H1 (cell line): ENCODE data around the gene NMU. TPM values are rescaled to one million over a fixed set of nuclear protein-coding genes. Genes with fewer than 3 reads are reported as not detected.

ENCODE experiments used
- CTCF ChIA-PET: fragments of 300-600 bp; sonication (Branson Sonifier 250); formaldehyde crosslinking; loops from one replicate; lab custom pipeline; 2021; ENCODE audit not compliant: partially characterized antibody; lab: Charles Lee
- POLR2A ChIA-PET: fragments of 300-600 bp; sonication (Branson Sonifier 250); formaldehyde crosslinking; loops from one replicate; lab custom pipeline; 2021; ENCODE audit warnings: inconsistent platforms; ENCODE audit not compliant: partially characterized antibody; lab: Charles Lee
- DNase-seq, 2 experiments: peaks; one replicate each; pipeline versions ENCODE4 v3.0.0 to v3.0.0-alpha.2; 2010 to 2022; ENCODE audit warnings: low spot score in 2 of 2, low read depth in 1 of 2, mixed read lengths in 1 of 2
- FAIRE-seq: peaks from 2 replicates; lab custom pipeline; 2011; peaks lifted over from hg19 to GRCh38; lab: Jason Lieb, UNC
- H2AFZ ChIP-seq: 2 replicates; pipeline ENCODE4 v1.8.1; 2012; ENCODE audit warnings: low read length, inconsistent platforms
- H2AK5ac ChIP-seq: 2 replicates; pipeline ENCODE4 v1.6.1; 2013; ENCODE audit warnings: low read depth, low read length
- H2BK120ac ChIP-seq: replicated peaks from 2 replicates; pipeline ENCODE3; 2013; ENCODE audit warnings: low read depth, low read length, inconsistent platforms
- H2BK12ac ChIP-seq: 2 replicates; pipeline ENCODE4 v1.6.1; 2013; ENCODE audit warnings: low read depth, low read length
- H2BK15ac ChIP-seq: 2 replicates; pipeline ENCODE4 v1.6.1; 2013; ENCODE audit warnings: low read length
- H2BK20ac ChIP-seq: 2 replicates; pipeline ENCODE4 v1.6.1; 2013; ENCODE audit warnings: low read length
- H2BK5ac ChIP-seq: 2 replicates; pipeline ENCODE4 v1.6.1; 2013; ENCODE audit warnings: low read depth, low read length
- H3K14ac ChIP-seq: 2 replicates; pipeline ENCODE4 v1.6.1; 2013; ENCODE audit warnings: inconsistent platforms; ENCODE audit not compliant: insufficient read length
- H3K18ac ChIP-seq: 2 replicates; pipeline ENCODE4 v1.6.1; 2013; ENCODE audit warnings: low read length; ENCODE audit errors: extremely low read depth
- H3K23ac ChIP-seq: 2 replicates; pipeline ENCODE4 v1.6.1; 2013; ENCODE audit warnings: inconsistent platforms; ENCODE audit not compliant: insufficient read length
- H3K23me2 ChIP-seq: 2 replicates; pipeline ENCODE4 v1.6.1; 2013; ENCODE audit warnings: low read depth, low read length
- H3K27ac ChIP-seq: 2 replicates; pipeline ENCODE4 v1.6.1; 2011; ENCODE audit warnings: low read depth, low read length, inconsistent platforms
- H3K27me3 ChIP-seq, 4 experiments: replicated peaks in 1 of 4; 1 replicate in 1 of 4; 2 replicates in 3 of 4; pipeline versions ENCODE4 v1.6.1 to v1.8.1; 2011 to 2013; ENCODE audit warnings: low read length in 3 of 4, mild to moderate bottlenecking in 3 of 4, inconsistent platforms in 2 of 4, mixed read lengths in 2 of 4, moderate library complexity in 1 of 4; ENCODE audit not compliant: control insufficient read depth in 3 of 4, insufficient read depth in 3 of 4; ENCODE audit errors: extremely low read depth in 1 of 4
- H3K36me3 ChIP-seq, 4 experiments: 2 replicates each; pipeline versions ENCODE4 v1.6.1 to v1.8.1; 2011 to 2013; ENCODE audit warnings: mild to moderate bottlenecking in 4 of 4, low read length in 3 of 4, moderate library complexity in 2 of 4, control low read depth in 1 of 4, inconsistent platforms in 1 of 4; ENCODE audit not compliant: insufficient read depth in 4 of 4, control insufficient read depth in 2 of 4
- H3K4ac ChIP-seq: replicated peaks from 2 replicates; pipeline ENCODE3; 2013; ENCODE audit warnings: low read length, low read depth, mixed read lengths, inconsistent platforms; ENCODE audit not compliant: insufficient read length
- H3K4me1 ChIP-seq, 4 experiments: replicated peaks in 1 of 4; 1 replicate in 1 of 4; 2 replicates in 3 of 4; pipeline versions ENCODE4 v1.6.1 to v1.8.1; 2011 to 2013; ENCODE audit warnings: low read length in 3 of 4, inconsistent platforms in 2 of 4, mixed read lengths in 1 of 4; ENCODE audit not compliant: insufficient read depth in 4 of 4, control insufficient read depth in 3 of 4
- H3K4me2 ChIP-seq, 2 experiments: 2 replicates each; pipeline versions ENCODE4 v1.6.1 to v1.8.1; 2011 to 2013; ENCODE audit warnings: low read depth in 2 of 2, low read length in 2 of 2, control low read depth in 1 of 2, inconsistent platforms in 1 of 2, mild to moderate bottlenecking in 1 of 2; ENCODE audit not compliant: insufficient read depth in 1 of 2
- H3K4me3 ChIP-seq, 4 experiments: fragments of 200-600, 300-600 bp in 1 of 4; sonication (generic), shearing (Covaris generic), sonication (Bioruptor Twin) in 1 of 4; 2 replicates each; pipeline versions ENCODE4 v1.5.1 to v1.8.1; 2011 to 2016; ENCODE audit warnings: low read length in 4 of 4, low read depth in 3 of 4, control low read depth in 2 of 4, inconsistent platforms in 2 of 4, mild to moderate bottlenecking in 2 of 4, mixed read lengths in 1 of 4, moderate library complexity in 1 of 4; ENCODE audit not compliant: insufficient read depth in 2 of 4; ENCODE audit errors: extremely low read depth in 1 of 4
- H3K56ac ChIP-seq: replicated peaks from 2 replicates; pipeline ENCODE3; 2013; ENCODE audit warnings: low read depth, mild to moderate bottlenecking, mixed read lengths, low read length, inconsistent platforms; ENCODE audit not compliant: insufficient read length
- H3K79me1 ChIP-seq: 2 replicates; pipeline ENCODE4 v1.6.1; 2013; ENCODE audit warnings: low read depth, low read length, control low read depth
- H3K79me2 ChIP-seq, 2 experiments: 2 replicates each; pipeline versions ENCODE4 v1.6.1 to v1.8.1; 2012 to 2013; ENCODE audit warnings: low read length in 2 of 2, mild to moderate bottlenecking in 2 of 2, inconsistent platforms in 1 of 2; ENCODE audit not compliant: insufficient read depth in 2 of 2, control insufficient read depth in 1 of 2
- H3K9ac ChIP-seq, 4 experiments: replicated peaks in 1 of 4; 1 replicate in 1 of 4; 2 replicates in 3 of 4; pipeline versions ENCODE4 v1.6.1 to v1.8.1; 2011 to 2013; ENCODE audit warnings: low read depth in 3 of 4, low read length in 3 of 4, control low read depth in 2 of 4, mild to moderate bottlenecking in 2 of 4, moderate library complexity in 2 of 4, inconsistent platforms in 1 of 4; ENCODE audit errors: extremely low read depth in 1 of 4
- H3K9me3 ChIP-seq, 2 experiments: 2 replicates each; pipeline versions ENCODE4 v1.6.1 to v1.8.1; 2012 to 2013; ENCODE audit warnings: mild to moderate bottlenecking in 2 of 2, moderate library complexity in 2 of 2, control low read depth in 1 of 2, inconsistent platforms in 1 of 2, low read depth in 1 of 2, low read length in 1 of 2, mixed read lengths in 1 of 2; ENCODE audit not compliant: insufficient read depth in 2 of 2
- H4K20me1 ChIP-seq, 2 experiments: replicated peaks in 1 of 2; 2 replicates each; pipeline versions ENCODE3 to v1.8.1; 2011 to 2013; ENCODE audit warnings: inconsistent platforms in 2 of 2, low read length in 2 of 2, mild to moderate bottlenecking in 1 of 2; ENCODE audit not compliant: insufficient read depth in 2 of 2, control insufficient read depth in 1 of 2
- H4K5ac ChIP-seq: 2 replicates; pipeline ENCODE4 v1.6.1; 2013; ENCODE audit warnings: low read length, low read depth, mixed read lengths, inconsistent platforms; ENCODE audit not compliant: insufficient read length
- H4K8ac ChIP-seq: 2 replicates; pipeline ENCODE4 v1.8.0; 2013; ENCODE audit warnings: mild to moderate bottlenecking, moderate library complexity, low read length, inconsistent platforms; ENCODE audit not compliant: insufficient read depth; ENCODE audit errors: extremely low read depth
- H4K91ac ChIP-seq: replicated peaks from 2 replicates; pipeline ENCODE3; 2013; ENCODE audit warnings: low read length, mixed read lengths, inconsistent platforms; ENCODE audit not compliant: insufficient read length
- HDAC6 ChIP-seq: IDR thresholded peaks from one replicate; pipeline ENCODE4 v1.7.1; 2012; ENCODE audit warnings: low read depth, mild to moderate bottlenecking, inconsistent platforms, low read length, moderate library complexity
- NRF1 ChIP-seq: IDR thresholded peaks from 2 replicates; pipeline ENCODE4 v1.6.1; 2011; ENCODE audit warnings: mild to moderate bottlenecking, low read depth, low read length, improper control_type of control experiment
- RNF2 ChIP-seq: fragments of 200-900, 300-1000 bp; sonication (generic); IDR thresholded peaks from 2 replicates; pipeline ENCODE4 v1.7.1; 2016; ENCODE audit warnings: borderline replicate concordance, low read depth, mild to moderate bottlenecking, antibody characterized with exemption, low read length; ENCODE audit not compliant: poor library complexity, severe bottlenecking; ENCODE audit errors: missing control alignments
- SIN3A ChIP-seq, 2 experiments: IDR thresholded peaks in 1 of 2; conservative IDR thresholded peaks in 1 of 2; 2 replicates each; pipeline ENCODE4 v1.6.1; 2011 to 2012; ENCODE audit warnings: low read length in 2 of 2, improper control_type of control experiment in 1 of 2, low read depth in 1 of 2, mild to moderate bottlenecking in 1 of 2
- SP1 ChIP-seq: IDR thresholded peaks from 2 replicates; pipeline ENCODE4 v1.6.1; 2011; ENCODE audit warnings: low read depth, low read length
- WGBS, 2 experiments: shearing (Covaris generic) in 1 of 2; methylation state at CpG; one replicate each; pipeline versions ENCODE4 v1.1.6 to v1.1.7; 2013 to 2015; ENCODE audit warnings: low lambda C conversion rate in 2 of 2, mixed read lengths in 2 of 2, inconsistent platforms in 1 of 2, low coverage in 1 of 2, missing lambda C conversion rate in 1 of 2; ENCODE audit not compliant: insufficient replicate concordance in 2 of 2, insufficient coverage in 1 of 2, insufficient read length in 1 of 2; ENCODE audit errors: extremely low coverage in 1 of 2, missing lambda C conversion rate in 1 of 2; 5-methylcytosine and 5-hydroxymethylcytosine counted together
- polyA plus RNA-seq, 7 experiments: library from polyadenylated mRNA; depleted of rRNA in 3 of 7; stranded (reverse) in 5 of 7; unstranded in 2 of 7; fragments of >200 nt in 5 of 7; fragments of 200-250 nt in 2 of 7; gene quantifications; 1 replicate in 5 of 7; 2 replicates in 1 of 7; 4 replicates in 1 of 7; pipeline versions ENCODE4 v1.2.1 to v1.2.3, GENCODE V29; 2011 to 2013; ENCODE audit warnings: missing spikeins in 2 of 7, mixed read lengths in 2 of 7
- total RNA-seq: library from RNA; stranded (reverse); fragmentation: NEBNext Ultra II Directional; extraction: Animal tissue kit (Norgen Biotek cat#: 25700); gene quantifications from 2 replicates; pipeline ENCODE4 v1.2.1, GENCODE V29; 2021

The NMU gene
- total and polyA plus RNA-seq, 2 of the 8 experiments (the other 6 are each of a cell fraction or from before 2014, with no cell fraction given), result 30.5 to 50.4 TPM

DNA sequence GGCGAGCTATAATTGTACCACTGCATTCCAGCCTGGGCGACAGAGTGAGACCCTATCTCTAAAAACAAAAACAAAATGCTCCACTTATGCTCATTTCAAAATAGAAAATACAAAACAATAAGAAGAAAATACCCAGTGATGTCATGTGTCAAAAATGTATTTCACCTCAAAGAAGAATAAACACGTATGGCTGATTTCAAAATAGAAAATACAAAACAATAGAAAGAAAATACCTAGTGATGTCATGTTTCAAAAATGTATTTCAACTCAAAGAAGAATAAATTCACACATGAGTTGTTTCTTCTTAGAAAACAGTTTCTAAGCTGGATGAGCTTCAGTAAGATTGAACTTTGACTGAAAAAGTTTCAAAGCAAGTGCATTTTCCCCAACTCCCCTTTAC, 23.8 kb downstream of the NMU start:
- no peak overlapping the region for H3K14ac ChIP-seq
- CTCF ChIA-PET, result no interaction called here
- H3K27ac ChIP-seq, result no peak overlapping the region
- H2AFZ ChIP-seq, result no peak overlapping the region
- no peak overlapping the region for H3K9ac ChIP-seq
- no peak for DNase-seq
- no peak for FAIRE-seq
- no peak overlapping the region for H2BK5ac ChIP-seq
- H4K5ac ChIP-seq, result no peak overlapping the region
- POLR2A ChIA-PET, result interaction anchor here (0.6 kb wide), 1 partner anchor 202 kb away, joined by 3 read pairs; no protein-coding TSS in a partner anchor
- H3K79me2 ChIP-seq, result no peaks in the 10 kb centered on the region
- no peaks in the 10 kb centered on the region for H3K36me3 ChIP-seq
- H3K4ac ChIP-seq, result no peak overlapping the region
- H3K56ac ChIP-seq, result no peak overlapping the region
- H4K20me1 ChIP-seq, result no peaks in the 10 kb centered on the region
- H3K4me1 ChIP-seq, result peaks cover 0 to 3% (median 1%) of the 10 kb centered on the region in 4 experiments; a peak in 2 of 7 replicates
- H4K91ac ChIP-seq, result no peak overlapping the region
- no peak overlapping the region for H3K23ac ChIP-seq
- no peak overlapping the region for H2BK12ac ChIP-seq
- no peak overlapping the region for H2BK20ac ChIP-seq
- 91% methylated on average over 3 of the region's 3 CpGs; no CpG with 5 or more reads in 1 of the 2 experiments for WGBS, 2 experiments
- peaks cover 0 to 1% (median 0%) of the 10 kb centered on the region in 4 experiments; a peak in 1 of 7 replicates for H3K27me3 ChIP-seq
- no peaks in the 10 kb centered on the region for H3K9me3 ChIP-seq
- H4K8ac ChIP-seq, result no peak overlapping the region
- H3K4me2 ChIP-seq, result no peak overlapping the region
- H3K18ac ChIP-seq, result no peak overlapping the region
- H3K4me3 ChIP-seq, result no peak overlapping the region
- H2BK120ac ChIP-seq, result no peak overlapping the region
- no peaks in the 10 kb centered on the region for H3K23me2 ChIP-seq
- H2AK5ac ChIP-seq, result no peak overlapping the region
- H2BK15ac ChIP-seq, result no peak overlapping the region
- no peaks in the 10 kb centered on the region for H3K79me1 ChIP-seq
- TF ChIP-seq NRF1, result no peak
- no peak for TF ChIP-seq SIN3A (conservative IDR thresholded peaks at IDR 0.05 in 1 of 2, IDR thresholded peaks at IDR 0.05 in 1 of 2; ENCODE audit: low read depth in 1 of 2, low read length in 2 of 2)
- TF ChIP-seq HDAC6, result no peak
- no peak for TF ChIP-seq RNF2
- TF ChIP-seq SP1, result no peak
